ENCODE data around the gene CD244. TPM values are rescaled to one million over a fixed set of nuclear protein-coding genes. Genes with fewer than 3 reads are reported as not detected.

CD244 gene
- total RNA-seq, 2 donors from 2014 or later, result 0.49 to 0.58 TPM

GRCh38 chr1:160826546-160826945 is 36.1 kb downstream of the CD244 start:
- no peak for DNase-seq
- no peak overlapping the region for H3K4me3 ChIP-seq
- intact Hi-C loops (cut with DNase I), result loop anchor here (5.0 kb wide), 1 partner anchor 149 kb away; no protein-coding TSS in a partner anchor
- H3K27me3 ChIP-seq, result no peaks in the 10 kb centered on the region
- H3K27ac ChIP-seq, result no peak overlapping the region
- H3K9me3 ChIP-seq, result no peaks in the 10 kb centered on the region
- no peaks in the 10 kb centered on the region for H3K36me3 ChIP-seq
- TF ChIP-seq CTCF (IDR thresholded peaks at IDR 0.05), result no peak
- H3K4me1 ChIP-seq, result no peaks in the 10 kb centered on the region
- H3K9ac ChIP-seq (ENCODE audit: low read depth in 2 of 2, low read length in 2 of 2), result no peak overlapping the region

GRCh38 chr1:160823296-160823695 is 39.4 kb downstream of the CD244 start:
- no peak overlapping the region for H3K4me3 ChIP-seq
- no peak overlapping the region for H3K27ac ChIP-seq
- TF ChIP-seq CTCF (IDR thresholded peaks at IDR 0.05), result no peak
- no peaks in the 10 kb centered on the region for H3K4me1 ChIP-seq
- no peaks in the 10 kb centered on the region for H3K9me3 ChIP-seq
- H3K9ac ChIP-seq (ENCODE audit: low read depth in 2 of 2, low read length in 2 of 2), result no peak overlapping the region
- intact Hi-C loops (cut with DNase I), result no loop called here
- no peaks in the 10 kb centered on the region for H3K27me3 ChIP-seq
- DNase-seq, result no peak
- no peaks in the 10 kb centered on the region for H3K36me3 ChIP-seq

GRCh38 chr1:160821627-160822026 is 41.1 kb downstream of the CD244 start:
- H3K9ac ChIP-seq (ENCODE audit: low read depth in 2 of 2, low read length in 2 of 2), result no peak overlapping the region
- TF ChIP-seq CTCF (IDR thresholded peaks at IDR 0.05), result no peak
- intact Hi-C loops (cut with DNase I), result no loop called here
- no peaks in the 10 kb centered on the region for H3K27me3 ChIP-seq
- DNase-seq, result no peak
- H3K36me3 ChIP-seq, result no peaks in the 10 kb centered on the region
- H3K9me3 ChIP-seq, result no peaks in the 10 kb centered on the region
- H3K27ac ChIP-seq, result no peak overlapping the region
- H3K4me3 ChIP-seq, result no peak overlapping the region
- H3K4me1 ChIP-seq, result no peaks in the 10 kb centered on the region

- DNase-seq, result no peak
- no peak overlapping the region for H3K9ac ChIP-seq (ENCODE audit: low read depth in 2 of 2, low read length in 2 of 2)
- H3K36me3 ChIP-seq, result no peaks in the 10 kb centered on the region
- intact Hi-C loops (cut with DNase I), result no loop called here
- no peaks in the 10 kb centered on the region for H3K4me1 ChIP-seq
- no peak for TF ChIP-seq CTCF (IDR thresholded peaks at IDR 0.05)
- no peaks in the 10 kb centered on the region for H3K27me3 ChIP-seq
- H3K27ac ChIP-seq, result no peak overlapping the region
- no peak overlapping the region for H3K4me3 ChIP-seq
- no peaks in the 10 kb centered on the region for H3K9me3 ChIP-seq
Observed at GRCh38 chr1:160819186-160819585, 43.5 kb downstream of the CD244 start.

GRCh38 chr1:160818207-160818937 is 44.3 kb downstream of the CD244 start:
- Histone ChIP-seq H3K36me3 (no peaks in the 10 kb centered on the region), H3K27me3 (no peaks in the 10 kb centered on the region), H3K27ac (no peak overlapping the region), H3K4me3 (no peak overlapping the region), H3K4me1 (no peaks in the 10 kb centered on the region), H3K9me3 (no peaks in the 10 kb centered on the region), H3K9ac (ENCODE audit: low read depth in 2 of 2, low read length in 2 of 2) (no peak overlapping the region)
- intact Hi-C loops (cut with DNase I), result no loop called here
- DNase-seq, result no peak
- TF ChIP-seq CTCF (IDR thresholded peaks at IDR 0.05), result no peak
